IMR-90 (cell line): ENCODE data around the gene NLGN1. TPM values are rescaled to one million over a fixed set of nuclear protein-coding genes. Genes with fewer than 3 reads are reported as not detected.

Experiments
- ATAC-seq: fragments of 200-7000 bp; cut with Tn5 transposase; 2 replicates; pipeline ENCODE4 v1.9.1; 2020; ENCODE audit warnings: low read depth, mild to moderate bottlenecking, moderate library complexity
- BruUV-seq: library from RNA; stranded (reverse); fragments of 400-500 nt; replicated peaks from 2 replicates; lab custom pipeline; 2021; lab: Mats Ljungman, UMichigan
- CTCF ChIA-PET: fragments of 300-600 bp; formaldehyde crosslinking; extraction: SDS; loops from one replicate; lab custom pipeline; 2021; ENCODE audit warnings: antibody characterized with exemption; lab: Yijun Ruan, JAX
- POLR2A ChIA-PET: fragments of 300-600 bp; sonication (Branson Sonifier 250); formaldehyde crosslinking; loops from one replicate; lab custom pipeline; 2022; ENCODE audit warnings: antibody characterized with exemption; ENCODE audit not compliant: unreplicated experiment; lab: Charles Lee
- DNase-seq: peaks from one replicate; pipeline ENCODE4 v3.0.0; 2013
- H2AFZ ChIP-seq: replicated peaks from 2 replicates; pipeline ENCODE3; 2013; ENCODE audit warnings: low read length, mild to moderate bottlenecking; ENCODE audit not compliant: poor library complexity
- H2AK5ac ChIP-seq: 2 replicates; pipeline ENCODE4 v1.6.1; 2013; ENCODE audit warnings: low read depth, low read length, inconsistent platforms
- H2AK9ac ChIP-seq: replicated peaks from 2 replicates; pipeline ENCODE3; 2013; ENCODE audit warnings: mild to moderate bottlenecking, low read depth, low read length, moderate library complexity; ENCODE audit not compliant: poor library complexity
- H2BK120ac ChIP-seq: 2 replicates; pipeline ENCODE4 v1.6.1; 2013; ENCODE audit warnings: low read depth, low read length, inconsistent platforms
- H2BK15ac ChIP-seq: 3 replicates; pipeline ENCODE4 v1.6.1; 2013; ENCODE audit warnings: low read depth, low read length, inconsistent platforms
- H2BK20ac ChIP-seq: 2 replicates; pipeline ENCODE4 v1.6.1; 2013; ENCODE audit warnings: low read depth, mild to moderate bottlenecking, inconsistent platforms, low read length, moderate library complexity
- H2BK5ac ChIP-seq: 2 replicates; pipeline ENCODE4 v1.6.1; 2013; ENCODE audit warnings: mild to moderate bottlenecking, low read depth, low read length, inconsistent platforms; ENCODE audit not compliant: poor library complexity, severe bottlenecking
- H3K14ac ChIP-seq: replicated peaks from 2 replicates; pipeline ENCODE4 v1.6.1; 2013; ENCODE audit warnings: low read depth, low read length, inconsistent platforms
- H3K18ac ChIP-seq: 2 replicates; pipeline ENCODE4 v1.6.1; 2013; ENCODE audit warnings: low read depth, low read length, control low read depth
- H3K23ac ChIP-seq: 2 replicates; pipeline ENCODE4 v1.6.1; 2013; ENCODE audit warnings: low read depth, low read length, inconsistent platforms
- H3K27ac ChIP-seq: 2 replicates; pipeline ENCODE4 v1.5.1; 2013; ENCODE audit warnings: mild to moderate bottlenecking, control low read depth, low read length; ENCODE audit not compliant: insufficient read depth
- H3K27me3 ChIP-seq: 2 replicates; pipeline ENCODE4 v1.6.1; 2013; ENCODE audit warnings: low read length; ENCODE audit not compliant: control insufficient read depth, insufficient read depth
- H3K36me3 ChIP-seq: 2 replicates; pipeline ENCODE4 v1.6.1; 2013; ENCODE audit warnings: low read length, mixed read lengths; ENCODE audit not compliant: control insufficient read depth, insufficient read depth
- H3K4ac ChIP-seq: 2 replicates; pipeline ENCODE4 v1.6.1; 2013; ENCODE audit warnings: low read depth, low read length, inconsistent platforms
- H3K4me1 ChIP-seq: 2 replicates; pipeline ENCODE4 v1.6.1; 2013; ENCODE audit warnings: low read length, mixed read lengths; ENCODE audit not compliant: control insufficient read depth, insufficient read depth
- H3K4me2 ChIP-seq: 2 replicates; pipeline ENCODE4 v1.6.1; 2013; ENCODE audit warnings: low read depth, mild to moderate bottlenecking, control low read depth, low read length, moderate library complexity
- H3K4me3 ChIP-seq: 2 replicates; pipeline ENCODE4 v1.5.1; 2013; ENCODE audit warnings: low read depth, mild to moderate bottlenecking, control low read depth, low read length, moderate library complexity; ENCODE audit not compliant: insufficient read depth
- H3K56ac ChIP-seq: 2 replicates; pipeline ENCODE4 v1.6.1; 2013; ENCODE audit warnings: low read length, inconsistent platforms; ENCODE audit not compliant: insufficient read depth; ENCODE audit errors: extremely low read depth
- H3K79me1 ChIP-seq, 2 experiments: 2 replicates each; pipeline ENCODE4 v1.6.1; 2013; ENCODE audit warnings: low read length in 2 of 2, inconsistent platforms in 1 of 2, low read depth in 1 of 2
- H3K9ac ChIP-seq: 2 replicates; pipeline ENCODE4 v1.6.1; 2013; ENCODE audit warnings: low read depth, low read length, control low read depth
- H3K9me1 ChIP-seq: 2 replicates; pipeline ENCODE4 v1.6.1; 2013; ENCODE audit warnings: low read length, inconsistent platforms; ENCODE audit not compliant: insufficient read depth
- H3K9me3 ChIP-seq: 2 replicates; pipeline ENCODE4 v1.6.1; 2013; ENCODE audit warnings: low read length; ENCODE audit not compliant: control insufficient read depth, insufficient read depth
- H4K20me1 ChIP-seq: 2 replicates; pipeline ENCODE4 v1.6.1; 2013; ENCODE audit warnings: low read length, inconsistent platforms; ENCODE audit not compliant: insufficient read depth
- H4K5ac ChIP-seq: 2 replicates; pipeline ENCODE4 v1.6.1; 2013; ENCODE audit warnings: mild to moderate bottlenecking, low read depth, low read length, control low read depth
- H4K8ac ChIP-seq, 2 experiments: 2 replicates each; pipeline ENCODE4 v1.6.1; 2013; ENCODE audit warnings: low read depth in 2 of 2, low read length in 2 of 2, control low read depth in 1 of 2, inconsistent platforms in 1 of 2
- H4K91ac ChIP-seq: 2 replicates; pipeline ENCODE4 v1.6.1; 2013; ENCODE audit warnings: low read depth, low read length, inconsistent platforms; ENCODE audit not compliant: insufficient read depth
- CTCF ChIP-seq: conservative IDR thresholded peaks from 2 replicates; pipeline ENCODE4 v1.5.1; 2012; ENCODE audit warnings: mild to moderate bottlenecking, low read depth, low read length, improper control_type of control experiment
- RAD21 ChIP-seq: IDR thresholded peaks from 2 replicates; pipeline ENCODE4 v1.6.1; 2012; ENCODE audit warnings: low read length, improper control_type of control experiment
- WGBS, 2 experiments: methylation state at CpG; one replicate each; pipeline versions ENCODE4 v1.1.5 to v1.1.7; 2013; ENCODE audit warnings: missing lambda C conversion rate in 2 of 2; ENCODE audit not compliant: insufficient read length in 1 of 2; ENCODE audit errors: extremely low coverage in 2 of 2; 5-methylcytosine and 5-hydroxymethylcytosine counted together
- dilution Hi-C: fragments of 300-500 bp; cut with HindIII; formaldehyde crosslinking; loops from one replicate; pipeline ENCODE4 v1.14.3; 2018; ENCODE audit warnings: low sequenced_read_pairs; ENCODE audit not compliant: unreplicated experiment
- in situ Hi-C: fragments of 300-500 bp; cut with MboI; formaldehyde crosslinking; loops from 3 replicates; pipeline ENCODE4 v1.14.3; 2019; ENCODE audit warnings: low sequenced_read_pairs, inconsistent platforms, mixed read lengths
- intact Hi-C: fragments of 100-400 bp; cut with micrococcal nuclease; formaldehyde crosslinking; loops from 2 replicates; pipeline ENCODE4 v1.10.0; 2022
- polyA plus RNA-seq, 3 experiments: library from polyadenylated mRNA; depleted of rRNA; stranded (reverse); fragments of >200 nt; gene quantifications; 2 replicates each; pipeline ENCODE4 v1.2.3, GENCODE V29; 2012; ENCODE audit warnings: low replicate concordance in 1 of 3
- total RNA-seq: library from RNA; depleted of rRNA; stranded (reverse); fragments of >200 nt; gene quantifications from 2 replicates; pipeline ENCODE4 v1.2.3, GENCODE V29; 2012

Gene NLGN1
- total and polyA plus RNA-seq, 2 of the 4 experiments (the other 2 are of a cell fraction) = 1.8 to 12.5 TPM

- Histone ChIP-seq H3K4me1 (peaks cover 2% of the 10 kb centered on the region; the same call in 1 of the 2 replicates), H3K4ac (no peak overlapping the region), H3K9ac (no peak overlapping the region), H2BK15ac (no peak overlapping the region), H3K18ac (no peak overlapping the region), H2BK5ac (no peak overlapping the region), H3K9me3 (no peaks in the 10 kb centered on the region), H2BK120ac (no peak overlapping the region), H3K4me2 (no peak overlapping the region), H3K4me3 (no peak overlapping the region), H4K5ac (no peak overlapping the region), H3K79me1 (no peaks in the 10 kb centered on the region), H3K9me1 (no peaks in the 10 kb centered on the region), H4K20me1 (no peaks in the 10 kb centered on the region), H2AFZ (no peak overlapping the region), H4K91ac (no peak overlapping the region), H3K36me3 (no peaks in the 10 kb centered on the region), H2BK20ac (no peak overlapping the region), H2AK5ac (no peak overlapping the region), H3K14ac (no peak overlapping the region), H3K23ac (no peak overlapping the region), H3K56ac (no peak overlapping the region), H3K27ac (no peak overlapping the region), H3K27me3 (no peaks in the 10 kb centered on the region), H4K8ac (no peak overlapping the region), H2AK9ac (no peak overlapping the region)
- in situ Hi-C loops = no loop called here
- DNase-seq (peak; percentile 25), ATAC-seq (no peak)
- dilution Hi-C loops = no loop called here
- CTCF ChIA-PET = no interaction called here
- intact Hi-C loops = no loop called here
- POLR2A ChIA-PET = no interaction called here
- no CpG with 5 or more reads among the region's 1 CpG for WGBS, 2 experiments
- TF ChIP-seq RAD21 (no peak), CTCF (0 out of 2 replicates have a peak, but pooled peaks have one; percentile 7)
- no TSS peak for BruUV-seq
These were observed 820.5 kb downstream of the NLGN1 start for GRCh38 chr3:174218016-174218415.
